Measurements from ENCODE around the gene NSUN2. TPM values are rescaled to one million over a fixed set of nuclear protein-coding genes. Genes with fewer than 3 reads are reported as not detected.

The NSUN2 gene
- total RNA-seq = 10 to 100 TPM; 34.1 to 49.6 (median 41.9) TPM

GRCh38 chr5:6632888-6633468 is at the start of gene NSUN2, which contains the start of gene SRD5A1:
Gene NSUN2 (minus strand): TSS chr5:6633044. CDS start chr5:6632979, 65 bp downstream.
Gene SRD5A1 (plus strand): TSS chr5:6633440. CDS start chr5:6633577, 137 bp downstream.
- TF ChIP-seq POLR2A (IDR thresholded peaks at IDR 0.05) = peak in 1 of 2 donors; percentile 51
- TF ChIP-seq, protein P1, sequence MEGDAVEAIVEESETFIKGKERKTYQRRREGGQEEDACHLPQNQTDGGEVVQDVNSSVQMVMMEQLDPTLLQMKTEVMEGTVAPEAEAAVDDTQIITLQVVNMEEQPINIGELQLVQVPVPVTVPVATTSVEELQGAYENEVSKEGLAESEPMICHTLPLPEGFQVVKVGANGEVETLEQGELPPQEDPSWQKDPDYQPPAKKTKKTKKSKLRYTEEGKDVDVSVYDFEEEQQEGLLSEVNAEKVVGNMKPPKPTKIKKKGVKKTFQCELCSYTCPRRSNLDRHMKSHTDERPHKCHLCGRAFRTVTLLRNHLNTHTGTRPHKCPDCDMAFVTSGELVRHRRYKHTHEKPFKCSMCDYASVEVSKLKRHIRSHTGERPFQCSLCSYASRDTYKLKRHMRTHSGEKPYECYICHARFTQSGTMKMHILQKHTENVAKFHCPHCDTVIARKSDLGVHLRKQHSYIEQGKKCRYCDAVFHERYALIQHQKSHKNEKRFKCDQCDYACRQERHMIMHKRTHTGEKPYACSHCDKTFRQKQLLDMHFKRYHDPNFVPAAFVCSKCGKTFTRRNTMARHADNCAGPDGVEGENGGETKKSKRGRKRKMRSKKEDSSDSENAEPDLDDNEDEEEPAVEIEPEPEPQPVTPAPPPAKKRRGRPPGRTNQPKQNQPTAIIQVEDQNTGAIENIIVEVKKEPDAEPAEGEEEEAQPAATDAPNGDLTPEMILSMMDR (IDR thresholded peaks at IDR 0.05) = no peak
- H3K36me3 ChIP-seq = peaks cover 0 to 3% of the 10 kb centered on the region in 2 donors
- intact Hi-C loops (cut with DNase I) = loop anchor here (5.0 to 10.0 kb wide), 2 partner anchors 84 to 112 kb away; no protein-coding TSS in a partner anchor
- no peaks in the 10 kb centered on the region for H3K9me3 ChIP-seq
- H3K4me1 ChIP-seq = peaks cover 7 to 12% of the 10 kb centered on the region in 2 donors
- H3K4me3 ChIP-seq (replicated peaks in 1 of 3) = peak within 1 kb of the TSS; percentile 70 to 94 (median 78)
- WGBS, 2 donors = 0 to 1% methylated on average over 13 to 34 of the region's 66 CpGs
- DNase-seq = peak; percentile 88 to 89
- no peaks in the 10 kb centered on the region for H3K27me3 ChIP-seq
- H3K27ac ChIP-seq = peak within 1 kb of the TSS; percentile 91 to 96 (median 96)

DNA sequence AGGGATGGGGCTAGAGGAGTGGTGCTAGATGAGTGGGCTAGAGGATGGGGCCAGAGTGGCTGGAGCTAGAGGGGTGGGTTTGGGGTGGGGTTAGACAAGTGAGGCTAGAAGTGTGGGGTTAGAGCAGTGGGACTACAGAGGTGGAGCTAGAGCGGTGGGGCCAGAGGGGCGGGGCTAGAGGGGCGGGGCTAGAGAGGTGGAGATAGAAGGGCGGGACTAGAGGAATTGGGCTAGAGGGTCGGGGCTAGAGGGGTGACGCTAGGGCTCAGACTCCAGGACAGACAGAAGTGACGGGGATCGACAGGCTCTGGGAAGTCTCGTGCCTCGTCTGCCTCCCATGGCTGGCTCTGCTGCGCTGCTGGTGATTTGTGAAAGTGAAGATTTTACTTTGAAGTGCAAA is 49.4 kb upstream of the NSUN2 start:
- TF ChIP-seq POLR2A (IDR thresholded peaks at IDR 0.05) = no peak
- TF ChIP-seq, protein P1 (IDR thresholded peaks at IDR 0.05) = no peak
- no peak overlapping the region for H3K4me3 ChIP-seq (replicated peaks in 1 of 3)
- H3K4me1 ChIP-seq = peaks cover 0 to 4% of the 10 kb centered on the region in 2 donors
- intact Hi-C loops (cut with DNase I) = no loop called here
- DNase-seq = no peak
- no peaks in the 10 kb centered on the region for H3K27me3 ChIP-seq
- 40 to 59% methylated on average over 11 of the region's 11 CpGs for WGBS, 2 donors
- H3K9me3 ChIP-seq = no peaks in the 10 kb centered on the region
- H3K27ac ChIP-seq = no peak overlapping the region
- H3K36me3 ChIP-seq = no peaks in the 10 kb centered on the region

- no peak for DNase-seq
- H3K4me3 ChIP-seq (replicated peaks in 1 of 3) = no peak overlapping the region
- no peak overlapping the region for H3K27ac ChIP-seq
- no peaks in the 10 kb centered on the region for H3K4me1 ChIP-seq
- TF ChIP-seq, protein P1 (IDR thresholded peaks at IDR 0.05) = no peak
- TF ChIP-seq POLR2A (IDR thresholded peaks at IDR 0.05) = no peak
- 38 to 43% methylated on average over 2 of the region's 2 CpGs for WGBS, 2 donors
- no peaks in the 10 kb centered on the region for H3K27me3 ChIP-seq
- intact Hi-C loops (cut with DNase I) = no loop called here
- no peaks in the 10 kb centered on the region for H3K9me3 ChIP-seq
- no peaks in the 10 kb centered on the region for H3K36me3 ChIP-seq
Measured at GRCh38 chr5:6681682-6682081, 48.8 kb upstream of the NSUN2 start.

DNA sequence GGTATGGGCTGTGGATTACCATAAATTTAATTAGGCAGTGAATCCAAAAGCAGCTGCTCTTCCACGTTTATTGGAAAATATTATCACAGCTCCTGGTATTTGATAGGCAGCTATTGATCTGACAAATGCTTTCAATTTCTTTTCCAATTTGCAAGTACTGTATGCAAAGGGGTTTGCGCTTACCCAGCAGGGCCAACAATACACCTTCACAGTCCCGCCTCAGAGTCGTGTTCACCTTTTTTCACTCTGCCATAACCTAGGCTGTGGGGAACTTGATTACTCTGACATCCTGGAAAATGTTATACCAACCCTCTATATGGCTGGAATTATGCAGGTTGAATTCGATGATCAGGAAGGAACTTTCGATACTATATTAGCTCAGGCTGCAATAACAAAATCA is 48.1 kb upstream of the NSUN2 start:
- Histone ChIP-seq H3K27ac (no peak overlapping the region), H3K4me3 (replicated peaks in 1 of 3) (no peak overlapping the region), H3K9me3 (no peaks in the 10 kb centered on the region), H3K27me3 (no peaks in the 10 kb centered on the region), H3K36me3 (no peaks in the 10 kb centered on the region), H3K4me1 (no peaks in the 10 kb centered on the region)
- TF ChIP-seq POLR2A (IDR thresholded peaks at IDR 0.05) = no peak
- TF ChIP-seq, protein P1 (IDR thresholded peaks at IDR 0.05) = no peak
- intact Hi-C loops (cut with DNase I) = no loop called here
- no peak for DNase-seq
- 65 to 68% methylated on average over 6 of the region's 6 CpGs for WGBS, 2 donors

GRCh38 chr5:6678385-6678784 is 45.5 kb upstream of the NSUN2 start:
- Histone ChIP-seq H3K4me3 (replicated peaks in 1 of 3) (no peak overlapping the region), H3K4me1 (no peaks in the 10 kb centered on the region), H3K36me3 (no peaks in the 10 kb centered on the region), H3K27ac (no peak overlapping the region), H3K27me3 (no peaks in the 10 kb centered on the region), H3K9me3 (no peaks in the 10 kb centered on the region)
- TF ChIP-seq, protein P1 (IDR thresholded peaks at IDR 0.05) = no peak
- TF ChIP-seq POLR2A (IDR thresholded peaks at IDR 0.05) = no peak
- 82 to 88% methylated on average over 1 of the region's 1 CpG for WGBS, 2 donors
- intact Hi-C loops (cut with DNase I) = no loop called here
- no peak for DNase-seq

Measured in thyroid gland (tissue), 4 donors.